OCI-LY3 (cell line): ENCODE data around the gene CREB5.

Source experiments
- CTCF ChIP-seq: fragments of 200-600, 300-600 bp; sonication (generic); IDR thresholded peaks from 2 replicates; pipeline ENCODE4 v1.5.1; 2014; ENCODE audit warnings: antibody characterized with exemption, low read length, low read depth
- EZH2phosphoT487 ChIP-seq: fragments of 200-600 bp; shearing (Covaris generic); IDR thresholded peaks from 2 replicates; pipeline ENCODE4 v1.6.1; 2018; ENCODE audit warnings: antibody characterized with exemption, mixed run types, low read depth

- TF ChIP-seq CTCF (no peak), EZH2phosphoT487 (no peak)
Measured at GRCh38 chr7:28617308-28617880, 205.1 kb downstream of the CREB5 start.
